Hepatocyte (in vitro differentiated cells): Measurements from ENCODE around the gene DDX4.

Experiments
- CTCF ChIP-seq: fragments of 200-600 bp; sonication (generic); IDR thresholded peaks from 2 replicates; pipeline ENCODE4 v1.5.1; 2016; ENCODE audit warnings: antibody characterized with exemption, mild to moderate bottlenecking; ENCODE audit not compliant: poor library complexity
- EZH2 ChIP-seq: fragments of 200-600 bp; sonication (generic); IDR thresholded peaks from 2 replicates; pipeline ENCODE4 v1.6.1; 2016; ENCODE audit warnings: antibody characterized with exemption, mild to moderate bottlenecking, borderline replicate concordance

- TF ChIP-seq CTCF (no peak), EZH2 (no peak)
Observed at GRCh38 chr5:55823151-55823796, 85.4 kb downstream of the DDX4 start.
